Frontal cortex (tissue), 4 donors: Measurements from ENCODE around the gene FSHB. TPM values are rescaled to one million over a fixed set of nuclear protein-coding genes. Genes with fewer than 3 reads are reported as not detected.
"Not testable (repeated sequence)": the region's sequence is repeated elsewhere in the genome, so short reads cannot be mapped to it uniquely, and the experiment has no call there.

Experiments used
- DNase-seq, 2 donors: peaks; one replicate each; pipeline ENCODE4 v3.0.0; 2012; ENCODE audit warnings: low spot score in 2 of 2
- FAIRE-seq: peaks from 2 replicates; lab custom pipeline; 2012; peaks lifted over from hg19 to GRCh38; lab: Jason Lieb, UNC
- total RNA-seq: library from RNA; depleted of rRNA; stranded (reverse); fragments of >200 nt; gene quantifications from one replicate; pipeline ENCODE4 v1.2.3, GENCODE V29; 2014
- donor health status: control.
- donor health status: control.
- donor health status: control.

Gene FSHB
- not detected for total RNA-seq

DNA sequence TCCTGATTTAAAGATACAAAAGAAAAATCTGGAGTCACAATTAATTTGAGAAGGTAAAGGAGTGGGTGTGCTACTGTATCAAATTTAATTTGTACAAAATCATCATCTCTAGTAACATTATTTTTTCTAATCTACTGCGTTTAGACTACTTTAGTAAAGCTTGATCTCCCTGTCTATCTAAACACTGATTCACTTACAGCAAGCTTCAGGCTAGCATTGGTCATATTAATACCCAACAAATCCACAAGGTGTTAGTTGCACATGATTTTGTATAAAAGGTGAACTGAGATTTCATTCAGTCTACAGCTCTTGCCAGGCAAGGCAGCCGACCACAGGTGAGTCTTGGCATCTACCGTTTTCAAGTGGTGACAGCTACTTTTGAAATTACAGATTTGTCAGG, at the start of gene FSHB:
Gene FSHB (plus strand): TSS at position 301 of the 400 bp plus-strand sequence. CDS start 889 bp downstream, outside the sequence.
- FAIRE-seq (no peak), DNase-seq (no peak)

DNA sequence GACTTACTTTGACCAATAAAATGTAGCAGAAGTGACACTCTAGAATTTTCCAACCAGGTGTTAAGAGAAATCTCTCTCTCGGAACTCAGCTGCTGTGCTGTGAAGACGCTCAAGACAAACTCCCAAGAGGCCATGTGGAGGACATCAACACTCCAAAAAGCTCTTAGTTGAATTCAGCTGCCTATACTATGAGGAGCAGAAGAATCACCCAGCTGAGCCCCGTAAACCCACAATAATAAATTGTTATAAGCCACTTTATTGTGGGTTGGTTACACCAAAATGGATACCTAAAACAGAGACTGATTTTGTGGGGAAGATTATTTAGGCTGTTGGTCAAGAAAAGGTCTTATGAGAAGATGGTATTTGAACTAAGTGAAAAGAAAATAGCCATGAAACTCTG, 44.1 kb upstream of the FSHB start:
- no peak for FAIRE-seq
- DNase-seq = no peak

DNA sequence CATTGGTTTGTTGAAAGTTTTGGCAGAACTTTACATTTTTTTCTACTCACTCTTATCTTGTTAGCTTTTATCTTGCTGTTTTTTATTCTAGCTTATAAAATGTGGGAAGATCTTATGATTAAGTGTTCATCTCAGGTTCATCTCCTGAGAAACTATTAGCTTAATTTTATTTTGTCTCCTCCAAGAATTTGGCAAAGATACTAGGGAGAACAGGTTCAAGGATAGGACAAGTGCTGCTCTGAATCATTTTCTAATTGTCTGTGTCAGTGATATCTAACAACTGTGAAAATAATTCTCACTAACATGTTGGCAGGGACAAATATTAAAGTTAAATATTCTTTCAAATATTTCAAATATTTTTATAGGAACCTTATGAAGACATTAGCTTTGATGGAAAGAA, 38.2 kb upstream of the FSHB start:
- DNase-seq (no peak), FAIRE-seq (no peak)

DNA sequence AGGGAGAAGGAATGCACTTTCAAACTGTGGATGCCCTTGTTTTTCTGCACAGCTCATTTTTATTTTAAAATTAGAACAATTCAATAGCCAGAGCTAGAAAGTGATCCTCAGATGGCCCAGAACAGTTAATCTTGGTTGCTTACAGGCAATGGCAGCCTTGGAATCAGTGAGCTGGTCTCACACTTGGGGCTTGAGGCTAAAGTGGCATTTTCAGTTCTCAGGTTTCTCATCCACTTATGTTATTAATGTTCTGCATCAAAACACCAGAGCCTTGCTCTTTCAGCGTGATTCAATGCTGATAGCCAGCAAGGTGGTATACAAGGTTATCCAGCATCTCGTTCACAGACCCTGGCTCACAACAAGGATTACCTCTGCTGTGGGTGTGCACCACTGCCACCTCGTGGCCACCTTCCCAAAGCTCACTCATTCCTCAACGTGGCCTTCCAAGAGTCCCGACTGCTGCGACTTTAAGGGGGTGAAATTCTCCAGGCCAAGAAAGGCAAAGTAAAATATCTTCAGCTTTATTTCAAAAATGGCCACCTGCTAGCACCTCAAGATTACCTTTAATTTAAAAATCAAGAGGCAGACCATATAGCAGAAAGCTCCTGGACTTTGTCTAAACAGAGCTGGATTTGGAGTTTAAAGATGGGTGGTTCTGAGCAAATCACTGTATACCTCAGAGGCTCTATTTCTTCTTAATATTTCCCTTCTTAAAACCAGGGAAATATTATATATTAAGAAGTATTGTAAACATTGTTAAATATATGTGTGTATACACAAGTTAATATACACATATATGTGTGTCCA, 34.2 kb upstream of the FSHB start:
- FAIRE-seq (no peak), DNase-seq (peak in 1 of 2 donors; percentile 2)

DNA sequence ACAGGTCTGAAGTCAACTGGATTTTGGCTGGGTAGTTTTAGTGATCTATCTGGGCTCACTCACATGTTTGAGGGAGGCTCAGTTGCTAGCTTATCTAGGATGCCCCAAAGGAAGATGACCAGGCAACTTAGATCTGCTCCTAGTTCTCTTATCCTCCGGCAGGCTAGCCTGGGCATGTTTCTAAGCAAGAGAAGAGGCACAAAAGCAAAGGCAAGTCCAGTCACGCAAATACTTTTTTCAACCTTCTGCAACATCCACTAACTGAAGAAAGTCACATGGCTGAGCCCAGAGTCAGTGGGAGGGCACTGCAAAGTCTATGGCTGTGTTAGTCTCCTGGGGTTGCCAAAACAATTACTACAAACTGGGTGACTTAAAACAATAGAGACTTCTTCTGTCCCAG, 32.9 kb upstream of the FSHB start:
- FAIRE-seq (no peak), DNase-seq (no peak)

DNA sequence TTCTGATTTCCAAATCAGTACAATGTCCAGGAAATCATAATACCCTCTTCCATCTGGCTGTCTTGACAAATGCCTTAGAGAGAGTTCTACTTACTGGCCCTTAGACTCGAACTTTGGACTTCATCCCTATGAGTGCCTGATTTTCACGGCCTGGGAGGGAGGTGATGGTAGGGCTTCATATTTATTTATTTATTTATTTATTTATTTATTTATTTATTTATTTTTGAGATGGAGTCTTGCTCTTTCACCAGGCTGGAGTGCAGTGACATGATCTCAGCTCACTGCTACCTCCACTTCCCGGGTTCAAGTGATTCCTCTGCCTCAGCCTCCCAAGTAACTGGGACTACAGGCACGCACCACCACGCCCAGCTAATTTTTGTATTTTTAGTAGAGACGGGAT, 27.8 kb upstream of the FSHB start:
- not testable (repeated sequence) for FAIRE-seq, DNase-seq

DNA sequence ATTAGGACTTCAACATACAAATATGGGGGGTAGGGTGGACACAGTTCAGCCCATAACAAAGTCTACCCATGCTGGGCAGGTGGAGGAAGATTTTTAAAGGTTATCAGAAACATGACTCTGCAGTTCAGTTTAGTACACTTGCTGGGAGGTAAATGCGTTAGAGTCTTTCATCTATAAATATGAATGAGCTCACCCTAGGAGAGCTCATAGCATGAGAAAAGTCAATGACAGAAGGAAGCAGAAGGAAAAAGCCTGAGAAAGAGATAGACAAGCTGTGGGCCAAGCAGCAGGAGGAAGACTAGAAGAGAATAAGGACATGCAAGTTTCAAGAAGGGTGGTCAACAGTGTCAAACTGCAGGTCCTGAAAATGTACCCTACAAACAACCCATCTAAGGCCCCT, 27.0 kb upstream of the FSHB start:
- DNase-seq (no peak), FAIRE-seq (no peak)

DNA sequence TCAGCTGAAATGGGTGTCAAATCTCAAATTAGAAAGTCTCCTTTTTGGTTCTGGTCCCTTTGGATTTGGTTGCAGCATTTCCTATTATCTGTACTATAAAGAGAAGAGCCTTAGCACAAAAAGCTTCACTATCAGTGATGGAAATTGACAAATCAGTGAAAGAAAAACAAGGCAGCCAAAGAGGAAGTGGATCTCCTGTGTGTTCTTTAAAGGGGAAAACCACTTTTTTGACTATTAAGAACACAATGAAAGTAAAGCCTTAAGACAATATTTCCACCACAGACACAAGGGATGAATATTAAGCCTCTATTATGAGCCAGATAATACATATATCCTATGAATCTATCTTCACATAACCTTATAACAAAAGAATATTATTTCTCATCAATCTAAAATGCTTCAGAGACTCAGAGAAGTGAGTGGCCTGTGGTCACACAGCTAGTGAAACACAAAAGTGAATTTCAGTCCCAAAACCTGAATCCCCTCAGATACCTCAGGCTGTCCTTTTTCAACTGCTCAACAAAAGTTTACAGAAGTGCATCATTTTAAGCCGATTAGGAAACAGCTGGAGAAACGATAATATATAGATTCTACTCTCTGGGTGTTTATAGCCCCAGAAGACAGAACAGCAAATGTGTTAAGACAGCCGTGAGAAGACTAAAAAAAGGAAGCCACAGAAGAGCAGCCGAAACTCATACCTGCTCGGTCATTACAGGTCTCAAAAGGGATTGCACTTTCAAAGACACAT, 24.4 kb upstream of the FSHB start:
- DNase-seq = no peak
- FAIRE-seq = no peak

DNA sequence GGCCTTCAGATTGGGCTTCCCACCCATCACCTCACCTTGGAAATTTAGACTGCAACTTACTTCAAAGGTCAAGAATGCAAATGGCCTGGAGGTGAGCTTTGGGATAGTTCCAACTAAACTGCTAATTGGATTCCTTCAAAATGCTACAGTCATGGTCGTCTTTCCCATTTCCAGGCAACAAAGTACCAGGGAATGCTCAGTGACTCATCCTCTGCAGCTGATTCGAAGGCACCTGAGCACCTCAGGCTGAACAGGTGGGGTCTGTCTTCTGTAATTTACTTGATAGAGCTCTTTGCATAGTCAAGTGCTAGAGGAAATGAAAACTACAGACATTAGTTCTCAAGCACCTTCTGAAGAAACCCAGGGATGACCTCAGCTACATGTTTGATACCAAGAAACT, 20.5 kb upstream of the FSHB start:
- no peak for DNase-seq
- FAIRE-seq = no peak

DNA sequence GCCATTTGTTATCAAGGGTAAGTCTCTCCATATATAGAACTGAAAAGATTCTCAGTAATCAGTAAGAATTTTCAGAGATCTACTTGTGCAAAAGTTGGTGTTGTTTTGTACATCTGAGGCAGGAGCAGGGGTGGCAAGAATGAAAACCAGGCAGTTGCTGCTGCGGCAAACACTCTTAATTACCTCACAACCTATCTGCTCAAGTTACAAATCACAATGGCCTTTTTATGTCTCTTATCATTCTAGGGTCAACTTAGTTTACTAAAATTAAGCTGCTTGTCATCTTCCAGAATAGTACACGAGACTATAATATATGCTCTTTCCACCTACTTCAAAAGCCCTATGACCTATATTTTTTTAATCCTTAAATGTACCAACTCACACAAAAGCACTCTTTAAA, 14.3 kb upstream of the FSHB start:
- DNase-seq = no peak
- no peak for FAIRE-seq

DNA sequence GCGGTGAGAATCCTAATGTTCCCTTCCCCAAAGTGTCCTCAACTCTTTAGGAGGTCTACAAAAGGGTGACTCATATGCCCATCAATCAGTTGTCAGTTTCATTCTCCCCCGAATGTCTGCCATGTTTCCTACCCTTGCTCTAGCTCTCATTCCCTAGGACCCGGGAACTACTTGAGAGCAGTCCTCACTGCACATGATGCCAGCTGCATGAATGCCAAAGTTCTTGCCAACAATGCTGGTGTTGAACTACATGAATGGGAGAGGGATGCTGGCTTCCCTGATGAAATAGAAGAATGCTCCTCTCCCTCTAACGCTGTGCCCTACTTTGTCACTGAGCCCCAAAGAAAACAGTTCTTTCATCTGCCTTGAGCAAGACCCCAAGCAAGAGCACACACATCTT, 12.5 kb upstream of the FSHB start:
- FAIRE-seq (no peak), DNase-seq (no peak)

DNA sequence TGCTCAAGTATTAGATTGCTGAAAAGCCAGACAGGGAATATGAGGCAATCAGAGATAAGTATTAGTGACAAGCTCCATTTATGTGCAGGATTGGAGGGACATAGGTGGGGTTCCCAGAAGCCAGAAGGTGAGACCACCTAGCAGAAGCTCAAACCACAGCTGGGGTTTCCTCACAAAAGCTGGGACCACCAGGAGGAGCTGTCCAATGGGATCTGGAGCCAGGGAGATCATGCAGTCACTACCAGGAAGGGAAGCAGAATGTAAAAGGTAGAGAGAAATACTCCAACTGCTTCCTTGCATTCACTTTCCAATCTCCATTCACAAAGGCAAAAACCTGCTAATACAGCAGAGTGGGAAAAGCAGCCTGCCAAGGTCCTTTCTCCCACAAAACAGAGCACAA, 5.2 kb upstream of the FSHB start:
- no peak for DNase-seq
- FAIRE-seq = no peak

DNA sequence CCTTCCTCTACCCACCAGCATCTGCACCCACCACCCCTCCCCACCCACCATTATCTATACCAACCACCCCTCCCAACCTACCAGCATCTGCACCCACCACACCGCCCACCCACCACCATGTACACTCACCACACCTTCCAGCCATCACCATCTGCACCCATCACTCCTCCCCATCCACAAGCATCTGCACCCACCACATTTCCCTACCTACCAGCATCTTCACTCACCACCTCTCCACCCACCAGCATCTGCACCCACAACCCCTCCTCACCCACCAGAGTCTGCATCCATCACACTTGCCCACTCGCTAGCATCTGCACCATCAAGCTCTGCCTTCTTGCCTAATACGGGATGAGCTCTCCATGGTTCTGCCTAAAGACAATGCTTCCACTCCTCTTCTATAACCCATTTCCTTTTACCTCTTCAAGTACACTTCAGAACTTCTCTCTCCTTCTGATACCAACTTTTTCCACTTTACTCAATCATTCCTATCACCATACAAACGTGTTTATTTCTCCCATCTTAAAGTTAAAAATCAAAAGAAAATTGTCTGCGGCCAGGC, 2.4 kb upstream of the FSHB start:
- FAIRE-seq = no peak
- DNase-seq = no peak

DNA sequence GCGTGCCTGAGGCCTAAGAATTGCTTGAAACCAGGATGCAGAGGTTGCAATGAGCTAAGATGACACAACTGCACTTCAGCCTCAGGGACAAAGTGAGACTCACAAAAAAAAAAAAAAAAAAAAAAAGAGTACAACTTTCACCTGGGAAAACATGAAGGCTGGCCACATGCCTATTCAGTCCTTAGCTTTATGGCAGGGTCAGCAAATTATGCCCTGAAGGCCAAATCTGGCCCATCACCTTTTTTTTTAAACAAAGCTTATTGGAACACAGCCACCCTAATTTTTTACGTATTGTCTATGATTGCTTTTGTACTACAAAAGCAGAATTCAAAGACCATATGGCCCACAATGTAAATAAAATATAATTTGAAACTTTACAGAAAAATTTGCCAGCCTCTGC, 8.2 kb downstream of the FSHB start:
- DNase-seq (no peak), FAIRE-seq (no peak)

DNA sequence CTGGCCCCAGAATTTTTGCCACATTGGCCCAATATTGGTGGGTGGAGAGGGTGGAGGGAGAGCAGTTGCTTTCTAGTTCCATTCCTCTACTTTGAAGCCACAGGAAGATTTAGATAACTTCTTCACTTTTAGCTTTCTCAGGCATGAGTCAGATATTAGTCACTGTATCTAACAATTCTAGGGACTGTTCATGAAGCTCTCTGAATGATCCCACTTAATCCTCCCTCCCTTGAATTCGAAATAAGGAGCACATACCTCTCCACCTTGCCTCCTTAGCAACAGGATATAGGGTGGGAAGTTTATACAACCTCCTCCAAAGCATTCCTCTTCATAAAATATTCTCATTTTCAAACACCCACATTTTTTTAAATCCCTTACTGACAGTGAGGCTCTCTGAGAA, 13.5 kb downstream of the FSHB start:
- FAIRE-seq (no peak), DNase-seq (no peak)

DNA sequence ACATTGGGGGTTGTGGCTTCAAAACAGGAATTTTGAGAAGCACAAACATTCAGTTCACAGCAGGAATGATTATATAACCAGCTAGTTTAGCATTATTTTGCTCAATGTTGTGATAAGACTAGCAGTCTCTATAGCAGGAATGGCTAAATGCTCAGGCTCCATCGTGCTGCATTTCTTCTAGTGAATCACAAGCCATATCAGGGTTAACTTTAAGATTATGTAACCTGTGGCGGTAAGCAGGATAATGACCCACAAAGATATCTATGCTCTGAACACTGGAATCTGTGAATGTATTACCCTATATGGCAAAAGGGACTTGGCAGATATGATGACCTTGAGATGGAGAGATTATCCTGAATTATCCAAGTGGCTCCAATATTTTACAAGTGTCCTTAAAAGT, 14.8 kb downstream of the FSHB start:
- DNase-seq = no peak
- no peak for FAIRE-seq

DNA sequence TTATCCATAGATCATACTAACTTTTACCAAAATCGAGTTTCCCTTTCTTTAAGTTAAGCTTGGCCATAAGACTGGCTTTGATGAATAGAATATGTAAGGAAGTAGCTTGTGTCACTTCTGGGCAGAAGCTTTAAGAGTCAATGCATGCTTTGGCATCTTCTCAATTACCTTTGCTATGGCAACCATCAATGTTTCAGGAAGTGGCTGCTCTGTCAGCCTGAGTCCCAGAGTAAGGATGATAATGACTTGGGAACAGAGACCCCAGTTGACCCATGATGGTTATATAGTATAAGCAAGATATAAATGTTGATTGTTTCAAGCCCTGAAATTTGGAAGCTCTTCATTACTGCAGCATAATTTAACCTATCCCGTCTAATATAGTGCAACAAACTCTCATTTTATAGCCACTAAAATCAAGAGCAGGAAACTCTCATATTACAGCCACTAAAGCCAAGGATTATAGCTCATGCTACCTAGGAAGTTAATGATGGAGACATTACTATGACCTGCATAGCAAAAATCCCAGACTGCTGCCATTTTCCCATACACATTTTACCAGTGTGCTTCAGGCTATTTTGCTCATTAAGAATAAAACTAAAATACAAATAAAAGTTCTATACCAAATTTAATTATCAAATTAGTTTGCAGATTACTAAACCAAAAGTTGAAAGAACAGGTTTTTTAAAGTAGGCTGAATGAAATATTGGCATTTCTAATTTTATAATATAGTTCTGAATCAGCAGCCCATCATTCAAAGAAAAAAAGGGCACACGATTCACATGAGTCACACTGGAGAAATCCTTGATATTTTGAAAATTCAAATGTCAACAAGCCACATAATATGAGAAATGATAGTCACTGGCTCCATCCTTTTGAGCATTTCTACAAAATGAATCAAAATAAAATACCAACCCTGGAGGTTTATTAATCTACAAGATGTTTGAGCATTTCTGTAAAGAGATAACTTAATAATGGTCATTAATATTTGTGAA, 23.8 kb downstream of the FSHB start:
- DNase-seq (no peak), FAIRE-seq (no peak)

DNA sequence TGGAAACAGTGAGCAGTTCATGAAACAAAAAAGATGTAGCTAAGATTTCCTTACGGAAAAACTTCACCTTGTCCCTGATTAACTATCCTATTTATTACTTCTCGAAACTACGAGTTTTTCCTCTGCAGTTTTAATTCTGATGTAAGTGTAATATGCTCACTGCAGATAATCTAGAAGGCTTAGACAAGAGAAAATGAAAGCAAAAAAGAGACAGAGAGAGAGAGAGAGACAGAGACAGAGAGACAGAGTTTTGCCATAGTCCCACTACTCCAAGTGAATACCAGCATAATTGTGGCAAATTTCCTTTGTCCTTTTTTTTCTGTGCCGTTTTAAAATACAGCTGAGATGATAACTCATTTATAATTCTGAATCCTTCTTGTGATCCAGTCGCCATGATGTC, 24.8 kb downstream of the FSHB start:
- FAIRE-seq (no peak), DNase-seq (no peak)

DNA sequence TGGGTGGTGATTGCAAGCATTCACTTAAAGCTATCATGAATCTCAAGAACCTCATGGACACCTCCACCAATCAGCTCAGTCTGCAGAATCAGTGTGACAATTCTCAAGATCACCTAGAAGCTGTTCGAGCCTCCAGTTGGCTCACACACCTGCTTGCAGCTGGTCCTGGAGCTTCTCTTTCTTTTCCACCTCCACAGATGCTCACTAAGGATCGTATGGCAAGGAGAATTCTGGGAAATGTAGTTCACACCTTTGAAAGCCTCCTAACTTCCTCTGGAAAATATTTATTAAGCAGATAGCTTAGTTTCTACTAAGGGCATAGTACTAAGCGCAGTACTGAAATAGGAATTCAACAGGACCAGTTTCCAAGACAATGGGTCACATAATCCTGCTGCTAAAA, 26.2 kb downstream of the FSHB start:
- no peak for DNase-seq

DNA sequence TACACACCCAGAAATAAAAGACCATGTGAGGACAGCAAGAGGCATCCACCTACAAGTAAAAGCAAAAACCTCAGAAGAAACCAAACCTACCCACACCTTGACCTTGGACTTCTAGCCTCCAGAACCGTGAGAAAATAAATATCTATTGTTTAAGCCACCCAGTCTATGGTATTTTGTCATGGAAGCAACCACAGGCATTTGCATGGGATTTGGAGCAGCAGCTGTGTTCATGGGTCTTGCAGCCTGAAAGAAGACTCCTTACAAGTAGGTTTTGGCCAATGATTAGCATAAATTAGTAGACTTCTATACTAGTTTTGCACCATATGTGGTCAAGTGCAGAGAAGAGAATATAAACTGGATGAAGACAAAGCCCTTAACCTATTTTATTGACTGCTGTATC, 27.9 kb downstream of the FSHB start:
- no peak for DNase-seq
- FAIRE-seq = no peak

More for the DNA sequence above, 26.2 kb downstream of the FSHB start:
- FAIRE-seq = no peak
